ENCODE measurements around the gene ROR2.
A peak's percentile ranks its signal among the peaks of the same experiment; 100 is the strongest.

The ROR2 gene

GRCh38 chr9:91849694-91850093, 100.3 kb downstream of the ROR2 start:
- Mint-ChIP-seq H3K27me3 (ENCODE audit: low read depth) (peaks cover 8% of the 10 kb centered on the region), H3K36me3 (ENCODE audit: low read depth) (peaks cover 16% of the 10 kb centered on the region), H3K4me1 (peaks cover 46% of the 10 kb centered on the region), H3K9me3 (no peaks in the 10 kb centered on the region), H3K27ac (peak overlapping the region in 1 of 3 experiments; percentile 97), H3K4me3 (no peak overlapping the region)
- TF ChIP-seq CTCF (IDR thresholded peaks at IDR 0.05; ENCODE audit: unreplicated experiment in 3 of 3) = no peak

GRCh38 chr9:91848146-91848545, 101.9 kb downstream of the ROR2 start:
- peaks cover 56% of the 10 kb centered on the region for H3K4me1 Mint-ChIP-seq
- peaks cover 16% of the 10 kb centered on the region for H3K36me3 Mint-ChIP-seq (ENCODE audit: low read depth)
- peaks cover 12% of the 10 kb centered on the region for H3K27me3 Mint-ChIP-seq (ENCODE audit: low read depth)
- no peaks in the 10 kb centered on the region for H3K9me3 Mint-ChIP-seq
- no peak for TF ChIP-seq CTCF (IDR thresholded peaks at IDR 0.05; ENCODE audit: unreplicated experiment in 3 of 3)
- H3K27ac Mint-ChIP-seq = peak overlapping the region; percentile 81 to 97 (median 93)
- H3K4me3 Mint-ChIP-seq = peak overlapping the region in 1 of 3 experiments; percentile 37

- H3K4me1 Mint-ChIP-seq = peaks cover 61% of the 10 kb centered on the region
- H3K27ac Mint-ChIP-seq = peak overlapping the region; percentile 81 to 97 (median 93)
- H3K27me3 Mint-ChIP-seq (ENCODE audit: low read depth) = peaks cover 9% of the 10 kb centered on the region
- TF ChIP-seq CTCF (IDR thresholded peaks at IDR 0.05; ENCODE audit: unreplicated experiment in 3 of 3) = no peak
- peaks cover 16% of the 10 kb centered on the region for H3K36me3 Mint-ChIP-seq (ENCODE audit: low read depth)
- H3K9me3 Mint-ChIP-seq = no peaks in the 10 kb centered on the region
- H3K4me3 Mint-ChIP-seq = peak overlapping the region; percentile 16 to 47 (median 37)
Measured at GRCh38 chr9:91847581-91848091, 102.4 kb downstream of the ROR2 start.

- no peaks in the 10 kb centered on the region for H3K9me3 Mint-ChIP-seq
- H3K4me3 Mint-ChIP-seq = no peak overlapping the region
- peaks cover 9% of the 10 kb centered on the region for H3K27me3 Mint-ChIP-seq (ENCODE audit: low read depth)
- H3K36me3 Mint-ChIP-seq (ENCODE audit: low read depth) = peaks cover 12% of the 10 kb centered on the region
- peak overlapping the region in 2 of 3 experiments; percentile 36 to 97 for H3K27ac Mint-ChIP-seq
- no peak for TF ChIP-seq CTCF (IDR thresholded peaks at IDR 0.05; ENCODE audit: unreplicated experiment in 3 of 3)
- H3K4me1 Mint-ChIP-seq = peaks cover 68% of the 10 kb centered on the region
Measured at GRCh38 chr9:91845879-91846278, 104.1 kb downstream of the ROR2 start.

- Mint-ChIP-seq H3K4me1 (peaks cover 77% of the 10 kb centered on the region), H3K4me3 (peak overlapping the region; percentile 34 to 51 (median 42)), H3K36me3 (ENCODE audit: low read depth) (peaks cover 4% of the 10 kb centered on the region), H3K27ac (peak overlapping the region; percentile 94 to 96 (median 95)), H3K27me3 (ENCODE audit: low read depth) (peaks cover 14% of the 10 kb centered on the region), H3K9me3 (no peaks in the 10 kb centered on the region)
- no peak for TF ChIP-seq CTCF (IDR thresholded peaks at IDR 0.05; ENCODE audit: unreplicated experiment in 3 of 3)
Measured at GRCh38 chr9:91844701-91845291, 105.2 kb downstream of the ROR2 start.

GRCh38 chr9:91844190-91844589, 105.8 kb downstream of the ROR2 start:
- H3K27me3 Mint-ChIP-seq (ENCODE audit: low read depth) = peaks cover 14% of the 10 kb centered on the region
- peaks cover 82% of the 10 kb centered on the region for H3K4me1 Mint-ChIP-seq
- H3K4me3 Mint-ChIP-seq = peak overlapping the region; percentile 34 to 51 (median 42)
- no peaks in the 10 kb centered on the region for H3K36me3 Mint-ChIP-seq (ENCODE audit: low read depth)
- peak overlapping the region; percentile 94 to 96 (median 95) for H3K27ac Mint-ChIP-seq
- TF ChIP-seq CTCF (IDR thresholded peaks at IDR 0.05; ENCODE audit: unreplicated experiment in 3 of 3) = no peak
- H3K9me3 Mint-ChIP-seq = no peaks in the 10 kb centered on the region
